Tongue (tissue), 2 donors: ENCODE data around the gene GPALPP1. TPM values are rescaled to one million over a fixed set of nuclear protein-coding genes. Genes with fewer than 3 reads are reported as not detected.
"Not testable (repeated sequence)": the region's sequence is repeated elsewhere in the genome, so short reads cannot be mapped to it uniquely, and the experiment has no call there.

ENCODE experiments used
- DNase-seq: peaks from one replicate; pipeline ENCODE4 v3.0.0-alpha.2; 2015
- total RNA-seq: library from RNA; depleted of rRNA; stranded (reverse); fragments of >200 nt; gene quantifications from one replicate; pipeline ENCODE4 v1.2.3, GENCODE V29; 2014

GPALPP1 gene
- total RNA-seq, 1 donor from 2014 or later: 25.8 TPM

- no peak for DNase-seq
These were observed 17.9 kb downstream of the GPALPP1 start for GRCh38 chr13:45007225-45007624.

- DNase-seq: no peak
These were observed 18.5 kb downstream of the GPALPP1 start for GRCh38 chr13:45007823-45008222.

DNA sequence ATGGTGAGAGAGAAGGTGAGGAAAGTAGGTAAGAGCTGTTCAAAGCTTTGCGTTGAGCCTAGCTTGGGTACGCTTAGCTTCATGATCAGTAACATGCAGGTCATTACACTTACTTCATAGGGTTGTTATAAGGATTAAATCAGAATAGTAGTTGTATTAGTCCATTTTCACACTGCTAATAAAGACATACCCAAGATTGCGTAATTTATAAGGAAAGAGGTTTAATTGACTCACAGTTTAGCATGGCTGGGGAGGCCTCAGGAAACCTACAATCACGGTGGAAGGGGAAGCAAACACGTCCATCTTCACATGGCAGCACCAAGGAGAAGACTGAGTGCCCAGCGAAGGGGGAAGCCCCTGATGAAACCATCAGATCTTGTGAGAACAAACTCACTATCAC lies 21.9 kb downstream of the GPALPP1 start:
- no peak for DNase-seq

GRCh38 chr13:45015300-45015699 lies 26.0 kb downstream of the GPALPP1 start:
- DNase-seq: no peak

DNA sequence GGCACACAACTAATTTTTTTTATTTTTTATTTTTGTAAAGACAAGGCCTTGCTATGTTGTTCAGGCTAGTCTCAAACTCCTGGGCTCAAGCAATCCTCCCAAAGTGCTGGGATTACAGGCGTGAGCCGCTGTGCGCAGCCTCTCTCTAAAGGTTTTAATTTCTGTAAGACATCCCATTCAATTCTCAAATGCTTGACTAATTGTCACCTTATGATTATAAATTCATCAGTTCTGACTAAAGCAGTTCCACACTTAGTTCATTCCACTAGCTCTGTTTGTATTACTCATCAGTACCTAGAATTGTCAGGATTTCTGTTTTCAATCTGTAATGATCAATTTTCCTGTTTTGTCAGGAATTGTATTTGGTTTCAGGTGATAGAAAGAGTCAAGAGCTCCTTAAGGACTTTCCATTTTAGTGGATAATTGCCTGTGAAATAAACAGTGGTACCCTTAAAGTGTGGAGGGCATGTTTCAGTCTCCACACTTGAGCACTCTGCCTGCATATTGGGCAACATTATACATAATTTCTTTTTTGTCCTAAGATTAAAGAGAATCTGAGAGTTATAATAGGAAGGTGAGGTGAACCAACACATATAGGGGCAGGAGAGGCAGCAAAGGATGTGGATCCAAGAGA lies 27.6 kb downstream of the GPALPP1 start:
- no peak for DNase-seq

DNA sequence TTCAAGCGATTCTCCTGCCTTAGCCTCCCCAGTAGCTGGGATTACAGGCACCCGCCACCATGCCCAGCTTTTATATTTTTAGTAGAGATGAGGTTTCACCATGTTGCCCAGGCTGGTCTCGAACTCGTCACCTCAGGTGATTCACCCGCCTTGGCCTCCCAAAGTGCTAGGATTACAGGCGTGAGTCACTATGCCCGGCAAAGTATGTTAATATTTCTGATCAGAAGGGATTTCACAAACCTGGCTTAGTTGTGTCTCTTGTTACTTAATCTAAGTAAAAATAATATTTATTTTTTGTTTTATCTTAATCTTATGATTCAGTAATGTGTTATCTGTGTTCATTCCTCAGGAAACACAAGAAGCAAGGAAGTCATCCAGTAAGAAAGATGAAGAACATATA lies 30.6 kb downstream of the GPALPP1 start:
- DNase-seq: not testable (repeated sequence)

- DNase-seq: no peak
These were observed 31.9 kb downstream of the GPALPP1 start for GRCh38 chr13:45021250-45021649.

GRCh38 chr13:45024847-45025246 lies 35.5 kb downstream of the GPALPP1 start:
- DNase-seq: no peak

- no peak for DNase-seq
These were observed 45.0 kb downstream of the GPALPP1 start for GRCh38 chr13:45034342-45034741.

DNA sequence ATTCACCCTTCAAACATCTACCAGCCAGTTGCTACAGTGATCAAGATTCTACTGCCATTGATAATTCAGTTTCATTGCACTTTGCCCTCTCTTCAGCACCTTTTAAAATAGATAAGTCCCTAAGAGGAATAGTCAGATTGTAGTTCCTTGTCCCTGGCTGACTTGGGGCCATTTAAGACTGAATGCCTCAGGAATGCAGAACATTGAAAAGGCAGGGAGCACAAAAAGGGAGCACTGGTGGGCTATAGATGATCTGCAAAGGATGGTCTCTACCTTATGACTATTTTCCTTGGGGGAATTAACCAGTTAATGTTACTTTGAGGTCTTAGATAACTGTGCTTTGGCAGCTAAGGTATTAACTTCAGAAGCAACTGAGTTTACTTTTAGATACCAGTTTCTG lies 46.9 kb downstream of the GPALPP1 start:
- DNase-seq: no peak

GRCh38 chr13:45040173-45040572 lies 50.8 kb downstream of the GPALPP1 start:
- DNase-seq: no peak

DNA sequence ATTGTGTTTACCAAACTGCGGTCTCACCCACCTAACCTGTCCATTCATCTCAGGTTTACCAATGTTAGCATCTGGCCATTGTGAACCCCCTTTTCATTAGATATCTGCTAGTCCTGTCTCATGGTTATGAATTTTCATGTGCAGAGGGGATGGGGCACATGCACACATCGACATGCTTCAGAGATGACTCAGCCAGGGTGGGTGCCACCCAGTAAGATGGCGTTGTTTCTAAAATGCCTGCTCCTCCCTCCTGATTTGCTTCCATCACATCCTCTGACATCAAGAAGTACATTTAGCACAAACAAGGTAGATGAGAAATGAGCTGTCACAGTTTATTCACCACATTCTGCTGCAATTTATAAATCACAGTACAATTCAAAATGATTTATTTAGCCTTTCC lies 51.3 kb downstream of the GPALPP1 start:
- DNase-seq: no peak

- DNase-seq: no peak
These were observed 53.2 kb downstream of the GPALPP1 start for GRCh38 chr13:45042539-45042938.

- no peak for DNase-seq
These were observed 57.1 kb downstream of the GPALPP1 start for GRCh38 chr13:45046445-45046844.

DNA sequence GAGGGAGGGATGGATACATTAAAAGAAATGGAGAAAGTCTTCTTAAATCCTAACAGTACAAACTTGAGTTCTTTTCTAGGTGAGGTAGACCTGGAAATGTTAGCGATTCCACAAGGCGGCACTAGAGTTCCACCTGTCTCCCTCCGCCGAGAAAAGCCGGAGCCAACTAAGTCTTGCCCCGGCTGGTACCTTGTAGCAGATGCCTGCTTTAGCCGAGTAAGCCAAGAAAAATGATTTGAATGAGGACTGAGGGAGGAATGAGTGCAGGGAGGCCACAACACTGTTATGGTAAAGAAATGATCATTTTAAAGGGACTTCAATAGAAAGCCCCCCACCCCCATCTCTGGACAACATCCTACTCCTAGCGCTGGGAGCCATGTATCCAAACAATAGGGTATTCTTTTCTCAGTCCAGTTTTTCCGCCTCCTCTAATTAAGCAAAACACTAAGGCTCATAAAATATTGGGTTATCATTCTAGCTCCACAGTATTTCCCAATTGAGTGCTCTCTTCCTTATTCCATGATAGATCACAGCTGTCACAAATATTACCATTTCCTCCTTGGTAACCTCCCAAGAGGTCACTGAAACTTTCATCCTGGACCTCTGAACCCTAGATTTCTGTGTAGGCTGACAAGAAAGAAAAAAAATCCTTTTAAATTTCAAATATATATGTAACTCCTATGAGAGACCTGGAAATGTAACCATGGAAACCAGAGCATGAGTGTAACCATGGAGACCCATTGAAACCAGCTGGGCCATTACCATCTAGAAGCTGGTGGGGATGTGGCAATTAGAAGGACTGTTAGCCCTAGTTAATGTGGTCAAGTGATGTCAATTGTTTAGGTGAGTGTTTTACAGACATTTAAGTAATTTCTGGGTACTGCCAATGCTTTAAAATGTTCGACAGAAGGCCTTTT lies 58.3 kb downstream of the GPALPP1 start:
- peak; percentile 90 for DNase-seq

DNA sequence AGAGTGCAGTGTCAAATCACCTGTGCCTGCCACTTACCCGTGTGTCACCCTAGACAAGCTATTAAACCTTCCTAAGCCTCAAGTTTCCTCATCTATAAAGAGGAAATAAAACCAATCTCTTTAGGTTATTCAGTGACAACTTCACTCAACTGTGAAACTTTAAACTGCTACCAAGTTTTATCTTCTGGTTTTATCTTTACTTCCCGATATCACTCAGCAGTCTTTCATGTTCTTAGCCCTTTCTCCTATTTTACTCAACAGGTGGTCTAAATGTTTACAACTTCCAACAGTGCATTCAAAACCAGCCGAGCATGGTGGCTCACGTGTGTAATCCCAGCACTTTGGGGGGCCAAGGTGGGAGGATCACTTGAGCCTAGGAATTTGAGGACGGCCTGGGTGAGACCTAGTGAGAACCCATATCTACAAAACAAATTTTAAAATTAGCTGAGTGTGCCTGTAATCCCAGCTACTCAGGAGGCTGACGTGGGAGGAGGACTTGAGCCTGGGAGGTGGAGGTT lies 59.6 kb downstream of the GPALPP1 start:
- no peak for DNase-seq

DNA sequence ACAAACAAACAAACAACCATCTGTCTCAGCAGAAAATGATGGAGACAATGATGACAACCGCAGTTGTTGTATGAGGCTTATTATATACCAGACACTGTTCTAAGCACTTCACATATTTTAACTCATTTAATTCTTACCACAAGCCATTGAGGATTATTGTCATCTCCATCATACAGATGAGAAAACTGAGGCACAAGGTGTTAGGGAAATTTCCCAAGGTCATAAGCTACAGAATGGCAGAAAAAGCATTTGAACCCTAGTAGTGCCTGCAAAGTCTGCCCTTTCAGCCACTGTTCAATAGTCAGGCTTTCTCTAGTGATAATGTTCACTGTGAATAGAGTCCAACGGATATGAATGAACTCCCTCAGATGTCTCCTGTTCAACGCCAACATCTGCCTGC lies 60.1 kb downstream of the GPALPP1 start:
- no peak for DNase-seq

- DNase-seq: no peak
These were observed 62.0 kb downstream of the GPALPP1 start for GRCh38 chr13:45051315-45051714.

DNA sequence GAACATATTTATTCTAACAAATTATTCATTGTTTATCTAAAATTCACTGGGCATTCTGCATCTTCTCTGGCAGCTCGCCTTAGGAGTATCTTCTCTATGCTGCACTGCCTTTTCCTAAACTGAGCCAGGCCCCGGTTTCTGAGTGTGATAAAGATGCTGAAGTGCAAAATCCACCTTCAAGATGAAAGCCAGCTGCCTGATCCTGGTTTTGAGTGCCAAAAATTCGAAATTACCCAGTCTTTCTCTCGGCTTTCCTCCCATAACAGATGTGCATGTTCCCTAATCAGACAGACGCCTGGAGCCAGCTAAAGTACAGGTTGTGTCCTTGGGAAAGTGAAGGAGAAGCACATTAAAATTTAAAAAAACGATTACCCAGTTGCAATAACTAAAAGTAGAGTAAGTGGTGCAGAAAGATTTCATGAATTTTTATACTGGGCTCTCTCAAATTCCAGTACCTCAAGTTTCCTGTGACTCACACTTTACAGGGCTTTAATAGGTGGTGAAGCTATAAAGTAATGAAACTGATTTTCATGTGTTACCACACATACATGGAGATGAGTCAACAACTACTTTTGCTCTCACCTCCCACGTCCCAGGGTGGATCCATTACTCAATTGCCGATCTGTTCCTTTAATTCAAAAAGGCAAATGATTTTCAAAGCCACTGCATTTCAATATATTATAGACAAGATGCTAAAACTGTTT lies 66.0 kb downstream of the GPALPP1 start:
- peak; percentile 9 for DNase-seq

GRCh38 chr13:45055902-45056648 lies 66.7 kb downstream of the GPALPP1 start:
- DNase-seq: peak; percentile 67

GRCh38 chr13:45060062-45060461 lies 70.7 kb downstream of the GPALPP1 start:
- DNase-seq: no peak

DNA sequence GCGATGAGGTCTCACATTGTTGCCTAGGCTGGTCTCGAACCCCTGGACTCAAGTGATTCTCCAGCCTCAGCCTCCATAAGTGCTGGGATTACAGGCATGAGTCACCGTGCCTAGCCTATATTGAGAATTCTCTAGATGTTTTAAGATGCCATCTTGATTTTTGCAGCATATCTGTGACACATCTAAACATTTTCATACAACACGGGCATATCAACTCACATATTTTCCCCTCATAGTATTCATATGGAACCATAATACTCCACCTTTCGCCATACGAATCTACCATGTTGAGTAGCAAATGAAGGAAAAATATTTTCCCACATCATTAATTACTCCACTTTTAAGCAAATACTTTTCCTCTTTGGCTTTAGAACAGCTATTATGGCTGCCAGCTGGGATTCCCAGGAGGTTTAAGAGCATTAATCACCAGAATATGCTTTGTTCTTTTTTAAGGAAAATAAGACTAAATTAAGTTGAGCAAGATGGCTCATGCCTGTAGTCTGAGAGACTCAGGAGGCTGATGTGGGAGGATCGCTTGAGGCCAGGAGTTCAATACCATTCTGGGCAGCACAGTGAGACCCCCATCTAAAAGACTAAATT lies 74.0 kb downstream of the GPALPP1 start:
- no peak for DNase-seq
